LNCAP (cell line): ENCODE data around the gene SH2D2A.

Experiments used
- TF ChIP-seq, protein P1 (sequence below): fragments of 450-650 bp; IDR thresholded peaks from 2 replicates; pipeline ENCODE4 v1.5.1; 2017; ENCODE audit warnings: mild to moderate bottlenecking

Gene SH2D2A

DNA sequence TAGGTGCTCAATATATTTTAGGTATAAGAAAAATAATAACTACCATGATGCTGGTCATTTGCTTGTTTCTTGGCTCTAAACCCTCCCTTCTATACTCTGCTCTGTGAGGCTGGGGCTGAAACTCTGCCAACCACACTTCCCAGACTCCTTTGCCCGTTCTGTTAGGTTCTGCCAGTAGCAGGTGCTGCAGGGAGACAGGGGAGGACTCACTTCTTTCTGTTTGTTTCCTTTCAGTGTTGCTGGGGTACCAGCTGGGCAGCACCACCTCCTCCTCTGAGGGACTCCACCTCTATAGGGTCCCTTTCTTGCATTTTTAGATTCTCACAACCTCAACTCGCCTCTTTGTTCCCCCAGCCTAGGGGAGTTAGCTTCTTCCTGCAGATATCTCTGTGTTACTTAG is 17.0 kb upstream of the SH2D2A start:
- TF ChIP-seq, protein P1, sequence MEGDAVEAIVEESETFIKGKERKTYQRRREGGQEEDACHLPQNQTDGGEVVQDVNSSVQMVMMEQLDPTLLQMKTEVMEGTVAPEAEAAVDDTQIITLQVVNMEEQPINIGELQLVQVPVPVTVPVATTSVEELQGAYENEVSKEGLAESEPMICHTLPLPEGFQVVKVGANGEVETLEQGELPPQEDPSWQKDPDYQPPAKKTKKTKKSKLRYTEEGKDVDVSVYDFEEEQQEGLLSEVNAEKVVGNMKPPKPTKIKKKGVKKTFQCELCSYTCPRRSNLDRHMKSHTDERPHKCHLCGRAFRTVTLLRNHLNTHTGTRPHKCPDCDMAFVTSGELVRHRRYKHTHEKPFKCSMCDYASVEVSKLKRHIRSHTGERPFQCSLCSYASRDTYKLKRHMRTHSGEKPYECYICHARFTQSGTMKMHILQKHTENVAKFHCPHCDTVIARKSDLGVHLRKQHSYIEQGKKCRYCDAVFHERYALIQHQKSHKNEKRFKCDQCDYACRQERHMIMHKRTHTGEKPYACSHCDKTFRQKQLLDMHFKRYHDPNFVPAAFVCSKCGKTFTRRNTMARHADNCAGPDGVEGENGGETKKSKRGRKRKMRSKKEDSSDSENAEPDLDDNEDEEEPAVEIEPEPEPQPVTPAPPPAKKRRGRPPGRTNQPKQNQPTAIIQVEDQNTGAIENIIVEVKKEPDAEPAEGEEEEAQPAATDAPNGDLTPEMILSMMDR: no peak

DNA sequence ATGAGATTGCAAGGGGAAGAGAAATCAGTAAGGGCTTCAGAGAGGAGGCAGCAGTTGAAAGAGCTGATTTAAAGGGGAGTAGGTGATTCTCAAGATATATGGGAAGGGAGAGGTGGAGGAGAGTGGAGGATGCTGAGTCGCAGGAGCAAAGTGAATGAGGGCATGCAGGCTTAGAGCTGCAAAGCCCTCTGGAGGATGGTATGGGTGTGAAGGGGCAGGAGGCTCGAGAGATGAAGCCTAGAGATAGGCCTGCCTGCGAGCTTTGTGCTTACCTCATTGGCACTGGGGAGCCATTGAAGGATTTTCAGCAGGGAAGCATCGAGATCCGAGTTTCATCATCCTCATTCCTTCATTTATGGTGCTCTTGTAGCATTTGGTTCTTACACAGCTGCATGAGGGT is 15.8 kb upstream of the SH2D2A start:
- TF ChIP-seq, protein P1: no peak

DNA sequence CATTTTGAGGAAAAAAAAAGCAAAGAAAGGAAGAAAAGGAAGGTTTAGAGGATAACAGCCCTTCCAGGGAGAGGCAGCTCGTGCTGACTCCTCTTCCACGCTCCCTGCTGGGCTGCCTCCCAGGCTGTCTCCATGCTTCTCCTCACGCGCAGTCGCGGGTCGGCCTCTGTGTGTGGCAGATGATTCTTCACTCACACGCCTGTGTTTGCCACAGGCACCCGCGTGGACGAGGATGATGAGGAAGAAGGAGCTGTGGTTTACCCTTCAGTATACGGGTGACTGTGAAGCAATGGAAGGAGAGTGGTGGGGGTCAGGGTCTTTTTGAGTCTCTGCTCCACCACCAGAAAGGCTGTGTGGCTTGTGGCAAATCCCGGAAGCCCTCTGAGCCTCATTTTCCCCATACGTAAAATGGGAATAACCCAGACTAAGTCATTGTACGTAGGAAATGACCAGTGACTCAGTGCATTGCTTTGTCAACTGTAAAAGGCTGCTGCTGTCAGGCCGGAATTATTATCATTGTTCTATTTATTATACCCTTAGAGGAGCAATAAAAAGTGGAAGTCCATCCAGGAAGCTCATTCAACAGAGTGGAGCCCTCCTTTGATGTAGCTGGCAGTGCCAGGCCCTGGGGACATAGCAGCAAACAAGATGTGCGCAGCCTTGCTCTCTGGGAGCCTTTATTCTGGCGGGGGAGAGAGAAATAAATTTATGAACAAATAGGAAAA is 11.9 kb upstream of the SH2D2A start:
- TF ChIP-seq, protein P1: no peak

DNA sequence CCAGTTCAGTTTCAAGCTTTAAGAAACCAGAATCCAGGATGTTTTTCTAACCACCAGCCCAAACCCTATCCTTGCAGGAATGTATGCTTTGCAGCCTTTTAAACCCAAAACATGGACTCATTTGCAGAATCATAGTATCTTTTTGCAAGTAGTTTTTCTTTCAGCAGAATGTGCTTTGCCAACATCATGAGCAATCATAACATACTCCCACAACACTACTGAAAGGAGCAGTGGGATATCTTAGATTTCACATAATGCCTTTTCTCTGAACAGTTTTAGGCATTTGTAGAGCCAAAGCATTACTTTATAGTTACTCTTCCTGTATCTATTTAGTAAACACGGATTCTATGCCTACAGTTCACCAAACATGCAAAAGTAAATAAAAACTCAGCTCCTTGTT is 10.0 kb upstream of the SH2D2A start:
- TF ChIP-seq, protein P1: no peak

DNA sequence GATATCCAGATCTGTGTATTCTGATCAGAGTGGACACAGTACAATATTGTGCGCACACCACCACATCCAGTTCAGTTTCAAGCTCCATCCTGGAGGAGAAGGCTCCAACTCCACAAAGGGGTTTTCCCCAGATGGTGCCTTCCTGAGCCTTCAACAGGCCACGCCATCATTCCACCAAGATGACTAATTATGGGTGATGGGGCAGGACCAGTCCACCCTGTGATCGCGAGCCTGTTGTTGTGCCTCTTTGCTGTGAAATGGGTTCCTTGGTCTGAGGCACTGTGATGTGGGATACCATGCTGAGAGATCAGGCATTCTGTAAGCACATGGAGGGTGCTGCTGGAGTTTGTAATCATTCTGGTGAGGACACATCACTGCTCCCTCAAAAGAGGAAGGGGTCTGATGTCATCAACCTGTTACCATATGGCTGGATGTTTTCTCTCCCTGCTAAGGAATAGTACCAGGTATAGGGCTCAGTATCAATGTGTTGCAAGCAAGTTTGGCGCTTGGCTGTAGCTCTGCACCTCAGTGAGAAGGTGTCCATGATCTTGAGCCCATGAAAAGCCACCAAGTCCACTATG is 6.7 kb upstream of the SH2D2A start:
- TF ChIP-seq, protein P1: no peak

DNA sequence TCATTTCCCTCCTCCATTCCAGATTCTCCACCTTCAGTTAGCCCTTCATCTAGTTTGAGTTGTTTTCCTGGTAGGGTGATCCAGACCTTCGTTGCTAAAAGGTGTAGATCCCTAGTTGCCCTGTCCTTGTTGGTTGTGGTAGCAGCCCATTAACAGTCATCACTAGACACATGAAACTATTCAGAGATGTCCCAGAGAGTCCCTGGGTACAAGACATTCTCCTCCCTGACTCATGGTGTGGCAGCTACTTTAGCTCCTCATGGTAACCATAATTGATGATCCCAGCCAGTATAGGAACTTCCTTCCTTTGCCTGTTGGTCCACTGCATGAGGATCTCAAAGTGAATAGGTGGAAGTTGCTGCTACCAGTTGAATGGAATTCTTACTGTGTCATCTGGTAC is 6.0 kb upstream of the SH2D2A start:
- TF ChIP-seq, protein P1: no peak

DNA sequence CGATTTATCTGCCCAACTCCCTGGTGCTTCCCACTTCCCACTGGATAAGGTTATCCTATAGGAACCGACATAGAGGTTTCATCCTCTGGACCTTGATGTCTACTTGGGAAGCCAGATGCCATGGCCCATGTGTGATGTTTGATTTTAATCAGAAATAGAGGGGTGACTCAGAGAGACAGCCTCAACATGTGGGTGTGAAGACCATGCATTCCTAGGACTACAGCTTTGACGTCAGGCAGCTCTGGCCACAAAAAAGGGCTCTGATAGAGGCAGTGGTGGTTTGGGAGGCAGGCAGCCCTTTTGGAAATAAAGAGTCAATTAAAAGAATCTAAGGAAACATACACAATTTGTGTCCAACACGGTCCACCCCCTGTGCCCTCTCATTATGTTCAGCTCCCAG is 5.2 kb upstream of the SH2D2A start:
- TF ChIP-seq, protein P1: no peak
